Stomach (tissue), 4 donors: ENCODE measurements around the gene KDM5A.

Source experiments
- CTCF ChIP-seq, 7 experiments: fragments of 450-650 bp in 4 of 7; fragments of 200-600 bp in 3 of 7; sonication (generic) in 3 of 7; IDR thresholded peaks; one replicate each; pipeline ENCODE4 v1.5.1; 2016 to 2019; ENCODE audit warnings: antibody characterized with exemption in 7 of 7, control low read depth in 2 of 7, mild to moderate bottlenecking in 1 of 7
- POLR2A ChIP-seq, 4 donors: fragments of 450-650 bp; IDR thresholded peaks; one replicate each; pipeline ENCODE4 v1.6.1; 2016; ENCODE audit warnings: antibody characterized with exemption in 4 of 4, control low read depth in 2 of 4, mild to moderate bottlenecking in 1 of 4, moderate library complexity in 1 of 4
- POLR2AphosphoS5 ChIP-seq, 3 donors: sonication (generic); formaldehyde crosslinking; IDR thresholded peaks; one replicate each; pipeline ENCODE4 v1.6.1; 2016; ENCODE audit warnings: antibody characterized with exemption in 3 of 3

- TF ChIP-seq CTCF (IDR thresholded peaks at IDR 0.05) (no peak), POLR2AphosphoS5 (IDR thresholded peaks at IDR 0.05) (no peak), POLR2A (IDR thresholded peaks at IDR 0.05) (no peak)
Observed at GRCh38 chr12:262817-263216, 126.3 kb downstream of the KDM5A start, which contains the start of gene SLC6A13.
